M059J (cell line): ENCODE data around the gene LOXL3. TPM values are rescaled to one million over a fixed set of nuclear protein-coding genes. Genes with fewer than 3 reads are reported as not detected.

ENCODE experiments used
- DNase-seq: peaks from one replicate; pipeline ENCODE4 v3.0.0-alpha.2; 2012; ENCODE audit warnings: low read depth
- total RNA-seq: library from RNA; depleted of rRNA; stranded (reverse); fragments of >200 nt; shearing (Covaris generic); gene quantifications from 2 replicates; pipeline ENCODE4 v1.2.3, GENCODE V29; 2014

Gene LOXL3
- total RNA-seq, 1 experiment from 2014 or later: 66.9 TPM

- no peak for DNase-seq
Measured at GRCh38 chr2:74505448-74506246, 48.1 kb downstream of the LOXL3 start.

- no peak for DNase-seq
Measured at GRCh38 chr2:74504591-74504990, 49.2 kb downstream of the LOXL3 start.

GRCh38 chr2:74503506-74504475 lies 50.0 kb downstream of the LOXL3 start:
- DNase-seq: no peak

GRCh38 chr2:74502720-74503505 lies 50.8 kb downstream of the LOXL3 start:
- DNase-seq: peak; percentile 73

GRCh38 chr2:74502147-74502719 lies 51.5 kb downstream of the LOXL3 start:
- no peak for DNase-seq

- DNase-seq: no peak
Measured at GRCh38 chr2:74501335-74502071, 52.2 kb downstream of the LOXL3 start.

GRCh38 chr2:74500578-74500946 lies 53.2 kb downstream of the LOXL3 start:
- no peak for DNase-seq

- DNase-seq: no peak
Measured at GRCh38 chr2:74499940-74500577, 53.7 kb downstream of the LOXL3 start.

- DNase-seq: no peak
Measured at GRCh38 chr2:74499267-74499939, 54.3 kb downstream of the LOXL3 start, which contains the start of gene LBX2. TSS of gene LBX2 (minus strand) at chr2:74499603. CDS start at chr2:74499537, 66 bp downstream.

GRCh38 chr2:74498500-74499266 lies 55.1 kb downstream of the LOXL3 start:
- DNase-seq: peak; percentile 65

- peak; percentile 24 for DNase-seq
Measured at GRCh38 chr2:74497777-74498499, 55.8 kb downstream of the LOXL3 start.

GRCh38 chr2:74496997-74497776 lies 56.6 kb downstream of the LOXL3 start:
- DNase-seq: no peak

- DNase-seq: no peak
Measured at GRCh38 chr2:74495440-74495839, 58.3 kb downstream of the LOXL3 start.

GRCh38 chr2:74493546-74493945 lies 60.2 kb downstream of the LOXL3 start:
- DNase-seq: peak; percentile 46

GRCh38 chr2:74491648-74492544 lies 61.8 kb downstream of the LOXL3 start:
- DNase-seq: no peak

- no peak for DNase-seq
Measured at GRCh38 chr2:74489906-74490305, 63.8 kb downstream of the LOXL3 start.
